OCI-LY1 (cell line): ENCODE data around the gene TNFRSF6B.

Experiments
- H2AFZ ChIP-seq: fragments of 200-600 bp; sonication (generic), shearing (Covaris generic); 2 replicates; pipeline ENCODE4 v1.6.0; 2014; ENCODE audit warnings: antibody characterized with exemption, mild to moderate bottlenecking, low read length
- H3F3A ChIP-seq: fragments of 200-600 bp; sonication (generic), shearing (Covaris generic); 2 replicates; pipeline ENCODE4 v1.6.0; 2014; ENCODE audit warnings: mild to moderate bottlenecking, antibody characterized with exemption, low read length, moderate library complexity; ENCODE audit not compliant: insufficient read depth
- H3K27ac ChIP-seq: fragments of 200-600 bp; sonication (generic); 2 replicates; pipeline ENCODE4 v1.5.1; 2014; ENCODE audit warnings: low read length, mixed run types, mild to moderate bottlenecking, low read depth; ENCODE audit not compliant: poor library complexity, severe bottlenecking
- H3K27me3 ChIP-seq: fragments of 200-600 bp; sonication (generic); 2 replicates; pipeline ENCODE4 v1.6.0; 2014; ENCODE audit warnings: antibody characterized with exemption, mild to moderate bottlenecking, low read length, moderate library complexity; ENCODE audit not compliant: insufficient read depth
- H3K36me3 ChIP-seq: fragments of 200-600 bp; sonication (generic); 2 replicates; pipeline ENCODE4 v1.6.1; 2014; ENCODE audit warnings: mild to moderate bottlenecking, antibody characterized with exemption, low read length, moderate library complexity, mixed read lengths; ENCODE audit not compliant: insufficient read depth
- H3K4me1 ChIP-seq: fragments of 200-600 bp; sonication (generic); 2 replicates; pipeline ENCODE4 v1.5.1; 2014; ENCODE audit warnings: mild to moderate bottlenecking, low read length, moderate library complexity; ENCODE audit not compliant: insufficient read depth, severe bottlenecking
- H3K4me2 ChIP-seq: fragments of 200-600 bp; sonication (generic), shearing (Covaris generic); 2 replicates; pipeline ENCODE4 v1.6.1; 2014; ENCODE audit warnings: low read length
- H3K4me3 ChIP-seq: fragments of 200-600 bp; sonication (generic); 2 replicates; pipeline ENCODE4 v1.5.1; 2014; ENCODE audit warnings: low read length, low read depth, mild to moderate bottlenecking, mixed read lengths; ENCODE audit not compliant: poor library complexity, severe bottlenecking
- H3K79me2 ChIP-seq: fragments of 200-600 bp; shearing (Covaris generic); 2 replicates; pipeline ENCODE4 v1.6.1; 2016; ENCODE audit warnings: mixed run types, low read length, mixed read lengths; ENCODE audit not compliant: insufficient read depth
- H3K9ac ChIP-seq: fragments of 200-600 bp; sonication (generic), shearing (Covaris generic); 2 replicates; pipeline ENCODE4 v1.6.1; 2014; ENCODE audit warnings: mild to moderate bottlenecking, low read length, mixed read lengths
- H3K9me2 ChIP-seq: fragments of 200-600 bp; sonication (generic), shearing (Covaris generic); 2 replicates; pipeline ENCODE4 v1.6.1; 2014; ENCODE audit warnings: low read depth, mild to moderate bottlenecking, low read length, mixed read lengths
- H3K9me3 ChIP-seq: fragments of 200-600 bp; shearing (Covaris generic); 2 replicates; pipeline ENCODE4 v1.6.1; 2014; ENCODE audit warnings: low read length, mixed read lengths
- H4K20me1 ChIP-seq: fragments of 200-600 bp; sonication (generic), shearing (Covaris generic); 2 replicates; pipeline ENCODE4 v1.6.0; 2016; ENCODE audit warnings: mild to moderate bottlenecking, low read length; ENCODE audit not compliant: insufficient read depth
- EZH2 ChIP-seq: fragments of 200-600 bp; sonication (generic), shearing (Covaris generic); IDR thresholded peaks from 2 replicates; pipeline ENCODE4 v1.8.0; 2017; ENCODE audit warnings: borderline replicate concordance, mixed run types, mild to moderate bottlenecking, antibody characterized with exemption, low read length, moderate library complexity, mixed read lengths
- TF ChIP-seq, protein P1 (sequence below): fragments of 200-600 bp; sonication (generic), shearing (Covaris generic); IDR thresholded peaks from 2 replicates; pipeline ENCODE4 v1.5.1; 2017; ENCODE audit warnings: mild to moderate bottlenecking, antibody characterized with exemption, low read length, moderate library complexity, mixed read lengths

The TNFRSF6B gene

GRCh38 chr20:63742381-63743024, 46.1 kb downstream of the TNFRSF6B start:
- Histone ChIP-seq H3K27me3 (no peaks in the 10 kb centered on the region; the same call in 1 of the 2 replicates), H3K4me3 (no peak overlapping the region), H3K4me2 (no peak overlapping the region), H3K9me3 (no peaks in the 10 kb centered on the region), H3K79me2 (no peaks in the 10 kb centered on the region), H3K9ac (no peak overlapping the region), H2AFZ (no peak overlapping the region), H3K4me1 (peaks cover 22% of the 10 kb centered on the region), H3K36me3 (peaks cover 10% of the 10 kb centered on the region; the same call in 1 of the 2 replicates), H3F3A (no peaks in the 10 kb centered on the region; the same call in 1 of the 2 replicates), H3K27ac (no peak overlapping the region), H4K20me1 (no peaks in the 10 kb centered on the region), H3K9me2 (no peaks in the 10 kb centered on the region)
- TF ChIP-seq, protein P1, sequence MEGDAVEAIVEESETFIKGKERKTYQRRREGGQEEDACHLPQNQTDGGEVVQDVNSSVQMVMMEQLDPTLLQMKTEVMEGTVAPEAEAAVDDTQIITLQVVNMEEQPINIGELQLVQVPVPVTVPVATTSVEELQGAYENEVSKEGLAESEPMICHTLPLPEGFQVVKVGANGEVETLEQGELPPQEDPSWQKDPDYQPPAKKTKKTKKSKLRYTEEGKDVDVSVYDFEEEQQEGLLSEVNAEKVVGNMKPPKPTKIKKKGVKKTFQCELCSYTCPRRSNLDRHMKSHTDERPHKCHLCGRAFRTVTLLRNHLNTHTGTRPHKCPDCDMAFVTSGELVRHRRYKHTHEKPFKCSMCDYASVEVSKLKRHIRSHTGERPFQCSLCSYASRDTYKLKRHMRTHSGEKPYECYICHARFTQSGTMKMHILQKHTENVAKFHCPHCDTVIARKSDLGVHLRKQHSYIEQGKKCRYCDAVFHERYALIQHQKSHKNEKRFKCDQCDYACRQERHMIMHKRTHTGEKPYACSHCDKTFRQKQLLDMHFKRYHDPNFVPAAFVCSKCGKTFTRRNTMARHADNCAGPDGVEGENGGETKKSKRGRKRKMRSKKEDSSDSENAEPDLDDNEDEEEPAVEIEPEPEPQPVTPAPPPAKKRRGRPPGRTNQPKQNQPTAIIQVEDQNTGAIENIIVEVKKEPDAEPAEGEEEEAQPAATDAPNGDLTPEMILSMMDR: no peak
- TF ChIP-seq EZH2: no peak

DNA sequence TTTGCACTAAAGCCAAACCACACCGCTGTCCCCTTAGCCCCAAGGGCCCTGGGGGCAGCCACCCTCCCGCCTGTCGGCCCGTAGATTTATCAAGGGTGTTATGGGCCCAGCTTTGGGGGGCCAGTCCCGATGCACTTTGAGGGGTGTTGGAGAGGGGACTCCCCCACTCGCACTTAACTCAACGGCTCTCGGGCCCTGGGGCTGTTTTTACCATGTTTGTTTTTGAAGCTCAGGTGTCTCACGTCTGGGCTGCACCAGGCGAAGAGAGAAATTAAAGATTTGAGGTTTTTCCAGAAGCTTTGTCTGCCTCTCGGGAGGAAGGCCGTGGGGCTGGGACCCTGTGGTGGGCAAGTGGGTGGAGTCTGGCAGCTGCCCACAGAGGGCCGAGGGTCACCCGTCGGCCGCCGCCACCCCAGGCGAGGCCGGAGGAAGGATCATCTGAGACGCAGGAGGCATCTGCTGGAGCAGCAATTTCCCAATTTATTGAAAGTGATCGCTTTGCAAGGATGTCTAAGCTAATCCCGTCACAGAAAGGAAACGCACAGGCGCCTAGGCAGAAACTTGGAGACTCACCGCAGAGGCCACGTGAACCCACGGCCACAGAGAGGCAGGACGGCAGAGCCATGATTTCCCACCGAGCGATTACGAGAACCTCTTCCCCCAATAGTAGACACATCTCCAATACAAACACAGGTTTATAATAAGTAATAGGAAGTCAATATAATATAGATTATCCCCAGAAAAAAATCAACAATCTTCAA, 46.9 kb downstream of the TNFRSF6B start:
- no peak overlapping the region for H3K4me3 ChIP-seq
- H3K9me2 ChIP-seq: no peaks in the 10 kb centered on the region
- H3K27ac ChIP-seq: no peak overlapping the region
- no peaks in the 10 kb centered on the region; the same call in 1 of the 2 replicates for H3F3A ChIP-seq
- H3K36me3 ChIP-seq: peaks cover 10% of the 10 kb centered on the region; the same call in 1 of the 2 replicates
- TF ChIP-seq EZH2: no peak
- TF ChIP-seq, protein P1: no peak
- no peaks in the 10 kb centered on the region for H3K79me2 ChIP-seq
- no peak overlapping the region for H3K4me2 ChIP-seq
- H2AFZ ChIP-seq: no peak overlapping the region
- no peak overlapping the region for H3K9ac ChIP-seq
- H3K27me3 ChIP-seq: no peaks in the 10 kb centered on the region; the same call in 1 of the 2 replicates
- H3K4me1 ChIP-seq: peaks cover 17% of the 10 kb centered on the region
- no peaks in the 10 kb centered on the region for H3K9me3 ChIP-seq
- no peaks in the 10 kb centered on the region for H4K20me1 ChIP-seq

- H4K20me1 ChIP-seq: no peaks in the 10 kb centered on the region
- peaks cover 12% of the 10 kb centered on the region for H3K4me1 ChIP-seq
- H2AFZ ChIP-seq: no peak overlapping the region
- H3K4me3 ChIP-seq: no peak overlapping the region
- H3K79me2 ChIP-seq: no peaks in the 10 kb centered on the region
- H3K36me3 ChIP-seq: peaks cover 10% of the 10 kb centered on the region; the same call in 1 of the 2 replicates
- H3F3A ChIP-seq: no peaks in the 10 kb centered on the region; the same call in 1 of the 2 replicates
- no peak overlapping the region for H3K9ac ChIP-seq
- TF ChIP-seq EZH2: no peak
- TF ChIP-seq, protein P1: no peak
- H3K27ac ChIP-seq: no peak overlapping the region
- no peaks in the 10 kb centered on the region for H3K27me3 ChIP-seq
- no peaks in the 10 kb centered on the region for H3K9me3 ChIP-seq
- H3K9me2 ChIP-seq: no peaks in the 10 kb centered on the region
- no peak overlapping the region for H3K4me2 ChIP-seq
Observed at GRCh38 chr20:63744158-63744557, 47.7 kb downstream of the TNFRSF6B start.
